ENCODE results near the gene ABTB2.
"Not testable (repeated sequence)": the region's sequence is repeated elsewhere in the genome, so short reads cannot be mapped to it uniquely, and the experiment has no call there.

The ABTB2 gene

GRCh38 chr11:34222030-34222429, 135.8 kb downstream of the ABTB2 start:
- in situ Hi-C loops (cut with MboI; ENCODE audit: low sequenced_read_pairs): no loop called here

DNA sequence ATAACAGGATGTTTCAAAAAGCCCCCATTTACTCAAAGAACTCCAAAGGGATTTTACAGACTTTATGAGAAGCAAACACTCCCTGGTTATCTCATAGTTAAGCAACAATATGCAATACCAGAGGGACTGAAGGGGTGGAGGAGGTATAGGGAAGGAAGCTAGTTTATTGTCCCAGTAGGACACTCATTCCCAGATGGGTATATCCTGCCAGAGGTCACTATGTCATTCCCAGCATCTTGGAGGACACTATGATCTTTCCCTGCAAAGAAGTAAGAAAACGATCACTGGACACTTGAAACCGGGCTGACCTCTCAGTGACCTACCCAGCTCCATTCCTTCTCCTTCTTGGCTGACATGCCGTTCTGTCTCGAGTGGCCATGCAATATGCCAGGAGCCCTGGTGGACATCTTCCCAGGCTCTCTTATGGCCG, 137.9 kb downstream of the ABTB2 start:
- in situ Hi-C loops (cut with MboI; ENCODE audit: low sequenced_read_pairs): no loop called here

GRCh38 chr11:34219279-34219678, 138.5 kb downstream of the ABTB2 start:
- in situ Hi-C loops (cut with MboI; ENCODE audit: low sequenced_read_pairs): no loop called here

DNA sequence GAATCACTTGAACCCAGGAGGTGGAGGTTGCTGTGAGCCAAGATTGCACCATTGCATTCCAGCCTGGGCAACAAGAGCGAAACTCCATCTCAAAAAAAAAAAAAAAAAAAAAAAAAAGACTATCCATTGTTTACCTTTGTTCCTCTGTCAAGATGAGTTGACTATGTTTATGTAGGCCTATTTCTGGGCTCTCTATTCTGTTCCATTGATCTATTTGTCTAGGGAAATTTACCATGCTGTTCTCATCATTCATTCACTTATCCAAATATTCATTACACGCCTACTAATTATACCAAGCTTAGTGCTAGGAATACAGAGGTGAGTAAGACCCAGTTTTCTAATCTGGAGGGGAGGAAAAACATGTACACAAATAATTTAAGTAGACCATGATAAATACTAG, 139.1 kb downstream of the ABTB2 start:
- in situ Hi-C loops (cut with MboI; ENCODE audit: low sequenced_read_pairs): not testable (repeated sequence)

DNA sequence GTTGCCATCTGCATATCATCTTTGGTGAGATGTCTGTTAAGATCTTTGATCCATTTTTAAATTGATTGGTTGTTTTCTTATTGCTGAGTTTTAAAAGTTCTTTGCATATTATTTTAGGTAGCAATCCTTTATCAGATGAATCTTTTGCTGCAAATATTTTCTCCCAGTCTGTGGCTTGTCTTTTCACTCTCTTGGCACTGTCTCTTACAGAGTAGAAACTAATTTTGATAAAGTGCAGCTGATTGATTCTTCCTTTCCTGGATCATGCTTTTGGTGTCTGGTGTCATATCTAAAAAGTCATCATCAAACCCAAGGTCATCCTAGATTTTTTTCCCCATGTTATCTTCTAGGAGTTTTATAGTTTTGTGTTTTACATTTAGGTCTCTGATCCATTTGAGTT, 139.7 kb downstream of the ABTB2 start:
- in situ Hi-C loops (cut with MboI; ENCODE audit: low sequenced_read_pairs): no loop called here

DNA sequence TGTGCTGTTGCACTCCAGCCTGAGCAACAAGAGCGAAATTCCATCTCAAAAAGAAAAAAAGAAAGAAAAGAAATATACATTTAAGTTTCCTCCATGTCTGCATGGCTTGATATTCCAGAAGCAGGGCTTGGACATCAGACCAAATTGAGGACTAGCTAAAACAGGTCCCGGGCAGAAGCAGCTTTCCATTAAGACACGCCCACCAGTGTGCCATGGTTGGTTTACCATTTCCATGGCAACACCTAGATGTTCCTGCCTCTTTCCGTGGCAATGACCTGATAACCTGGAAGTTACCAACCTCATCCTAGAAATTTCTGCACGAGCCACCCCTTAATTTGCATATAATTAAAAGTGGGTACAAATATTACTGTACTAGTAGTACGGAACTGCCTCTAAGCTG, 141.1 kb downstream of the ABTB2 start:
- in situ Hi-C loops (cut with MboI; ENCODE audit: low sequenced_read_pairs): no loop called here

DNA sequence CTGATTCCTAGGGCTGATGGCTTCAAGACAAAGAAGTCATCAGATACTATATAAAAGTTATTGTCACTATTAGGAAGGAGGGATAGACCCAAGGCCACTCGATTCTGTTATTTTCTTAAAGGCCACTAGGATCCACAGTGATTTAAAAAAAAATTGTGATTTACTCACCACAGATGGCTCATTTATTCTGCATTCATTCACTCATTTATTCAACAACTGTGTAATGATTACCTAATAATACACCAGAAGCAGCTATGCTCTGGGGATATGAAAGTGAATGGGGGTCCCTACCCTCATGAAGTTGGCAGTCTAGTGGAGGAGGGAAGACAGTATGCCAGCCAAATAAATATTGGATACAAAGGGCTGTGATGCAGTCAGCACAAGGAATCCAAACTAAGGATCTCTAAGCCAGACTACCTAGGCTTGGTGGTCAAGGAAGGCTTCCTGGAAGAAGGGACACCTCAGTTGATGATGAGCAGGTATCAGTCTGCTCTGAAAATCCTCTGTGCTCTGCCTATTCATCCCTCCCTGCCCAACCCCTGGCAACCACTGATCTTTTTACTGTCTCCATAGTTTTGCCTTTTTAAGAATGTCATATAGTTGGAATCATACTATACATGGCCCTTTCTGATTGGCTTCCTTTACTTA, 141.9 kb downstream of the ABTB2 start:
- in situ Hi-C loops (cut with MboI; ENCODE audit: low sequenced_read_pairs): no loop called here

DNA sequence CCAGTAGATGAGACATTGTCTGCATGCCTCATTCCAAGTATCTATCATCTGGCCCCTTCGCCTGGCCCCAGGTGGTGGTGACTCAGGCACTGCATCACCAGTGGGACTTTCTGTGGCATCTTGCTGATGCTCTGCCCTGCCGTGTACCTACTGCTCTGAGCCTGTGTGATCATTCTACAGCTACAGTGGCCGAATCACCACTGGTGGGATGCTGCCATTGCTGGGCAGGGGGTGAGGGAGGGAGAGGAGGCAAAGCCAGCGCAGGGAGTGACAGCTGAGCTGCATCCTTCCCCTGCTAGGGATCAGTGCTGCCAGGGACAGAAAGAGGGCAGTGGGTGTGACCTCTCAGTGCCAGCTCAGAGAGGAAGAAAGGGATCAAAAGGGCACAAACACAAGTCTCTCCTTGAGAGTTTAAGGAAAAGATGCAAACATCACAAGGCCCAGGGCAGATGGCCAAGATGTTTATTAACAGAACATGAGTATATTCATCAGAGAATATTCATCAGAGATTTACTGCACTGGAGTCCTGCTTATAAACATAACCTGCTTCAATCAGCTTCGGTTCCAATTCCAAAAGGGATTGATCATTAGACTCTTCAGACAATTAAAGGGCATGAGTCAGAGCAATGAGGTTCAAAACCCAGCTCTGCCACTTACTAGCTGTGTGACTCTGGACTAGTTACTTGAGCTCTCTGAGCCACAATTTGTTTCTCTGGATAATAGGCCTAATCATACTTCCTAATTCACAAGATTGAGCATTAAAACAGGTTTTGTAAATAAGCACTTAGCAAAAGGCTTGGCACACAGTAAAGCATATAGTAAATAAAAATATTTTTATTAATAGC, 142.6 kb downstream of the ABTB2 start:
- in situ Hi-C loops (cut with MboI; ENCODE audit: low sequenced_read_pairs): no loop called here

DNA sequence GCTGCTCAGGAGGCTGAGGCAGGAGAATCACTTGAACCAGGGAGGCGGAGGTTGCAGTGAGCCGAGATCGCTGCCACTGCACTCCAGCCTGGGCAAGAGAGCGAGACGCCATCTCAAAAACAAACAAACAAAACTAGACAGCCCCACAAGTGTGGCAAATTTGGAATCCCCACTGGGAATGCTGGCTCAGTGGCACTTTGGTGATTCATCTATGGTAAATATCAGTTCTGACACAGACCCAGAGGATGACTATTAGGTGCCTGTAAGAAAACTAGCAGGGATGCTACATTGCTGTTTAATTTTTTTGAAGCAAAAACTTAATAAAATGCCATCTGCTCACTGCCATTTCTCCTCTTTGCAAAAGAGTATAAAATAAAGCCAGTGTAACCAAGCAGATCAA, 144.4 kb downstream of the ABTB2 start:
- in situ Hi-C loops (cut with MboI; ENCODE audit: low sequenced_read_pairs): no loop called here

- in situ Hi-C loops (cut with MboI; ENCODE audit: low sequenced_read_pairs): no loop called here
These were observed 145.2 kb downstream of the ABTB2 start for GRCh38 chr11:34212566-34212965.

DNA sequence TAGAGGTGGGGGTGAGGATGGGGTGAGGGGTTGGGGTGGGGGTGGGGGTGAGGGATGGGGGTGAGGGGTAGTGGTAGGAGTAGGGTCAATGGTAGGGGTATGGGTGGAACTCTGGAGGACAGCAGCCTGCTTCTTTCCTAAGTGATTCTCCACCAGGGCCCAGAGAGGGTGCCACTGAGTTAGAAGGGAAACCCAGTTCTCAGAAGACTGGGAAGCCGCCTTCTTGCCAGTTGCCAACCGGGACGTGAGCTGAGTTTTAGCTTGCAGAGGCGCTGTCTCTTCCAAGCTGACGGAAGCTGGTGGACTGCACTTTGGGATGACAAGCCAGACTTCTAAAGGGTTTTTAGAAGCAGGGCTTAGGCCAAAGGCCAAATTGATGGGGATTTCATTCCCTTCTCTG, 148.0 kb downstream of the ABTB2 start:
- in situ Hi-C loops (cut with MboI; ENCODE audit: low sequenced_read_pairs): no loop called here

DNA sequence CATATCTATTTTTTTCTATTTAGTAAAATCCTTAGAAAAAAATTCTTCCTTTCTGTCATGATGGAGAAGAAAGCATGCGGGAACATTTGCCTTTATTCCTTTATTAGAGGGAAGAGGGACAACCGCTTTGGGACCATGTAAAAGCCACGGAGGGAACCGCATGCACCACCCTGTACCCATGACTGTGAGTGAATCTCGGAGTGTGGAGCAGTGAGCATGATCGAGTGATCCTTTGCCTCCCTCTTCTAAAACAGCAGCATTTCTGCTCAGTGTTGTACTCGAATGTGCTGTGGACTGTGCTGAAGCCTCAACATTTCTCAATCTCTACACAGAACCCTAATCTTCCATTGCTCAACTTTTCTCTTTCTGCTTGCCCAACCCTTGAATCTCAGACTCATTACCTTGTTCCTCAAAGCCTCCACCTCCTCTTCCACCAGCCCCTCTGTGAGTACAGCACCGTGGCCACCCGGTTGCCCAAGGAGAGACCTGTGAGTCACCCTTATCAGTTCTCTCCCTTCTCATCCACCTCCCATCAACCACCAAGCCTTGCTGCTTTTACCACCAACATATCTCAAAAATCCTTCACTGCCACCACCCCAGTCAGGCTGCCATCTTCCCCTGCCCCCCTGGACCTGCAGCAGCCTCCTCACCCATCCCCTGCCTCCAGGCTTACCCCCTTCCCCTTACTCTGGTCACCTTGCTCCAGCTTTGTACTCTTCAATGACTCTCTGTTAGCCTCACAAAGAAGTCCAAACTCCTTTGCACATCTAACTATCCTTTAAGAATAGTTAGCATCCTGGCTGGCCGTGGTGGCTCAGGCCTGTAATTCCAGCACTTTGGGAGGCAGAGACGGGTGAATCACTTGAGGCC, 149.3 kb downstream of the ABTB2 start:
- in situ Hi-C loops (cut with MboI; ENCODE audit: low sequenced_read_pairs): no loop called here

- in situ Hi-C loops (cut with MboI; ENCODE audit: low sequenced_read_pairs): no loop called here
These were observed 150.2 kb downstream of the ABTB2 start for GRCh38 chr11:34207487-34208180.

DNA sequence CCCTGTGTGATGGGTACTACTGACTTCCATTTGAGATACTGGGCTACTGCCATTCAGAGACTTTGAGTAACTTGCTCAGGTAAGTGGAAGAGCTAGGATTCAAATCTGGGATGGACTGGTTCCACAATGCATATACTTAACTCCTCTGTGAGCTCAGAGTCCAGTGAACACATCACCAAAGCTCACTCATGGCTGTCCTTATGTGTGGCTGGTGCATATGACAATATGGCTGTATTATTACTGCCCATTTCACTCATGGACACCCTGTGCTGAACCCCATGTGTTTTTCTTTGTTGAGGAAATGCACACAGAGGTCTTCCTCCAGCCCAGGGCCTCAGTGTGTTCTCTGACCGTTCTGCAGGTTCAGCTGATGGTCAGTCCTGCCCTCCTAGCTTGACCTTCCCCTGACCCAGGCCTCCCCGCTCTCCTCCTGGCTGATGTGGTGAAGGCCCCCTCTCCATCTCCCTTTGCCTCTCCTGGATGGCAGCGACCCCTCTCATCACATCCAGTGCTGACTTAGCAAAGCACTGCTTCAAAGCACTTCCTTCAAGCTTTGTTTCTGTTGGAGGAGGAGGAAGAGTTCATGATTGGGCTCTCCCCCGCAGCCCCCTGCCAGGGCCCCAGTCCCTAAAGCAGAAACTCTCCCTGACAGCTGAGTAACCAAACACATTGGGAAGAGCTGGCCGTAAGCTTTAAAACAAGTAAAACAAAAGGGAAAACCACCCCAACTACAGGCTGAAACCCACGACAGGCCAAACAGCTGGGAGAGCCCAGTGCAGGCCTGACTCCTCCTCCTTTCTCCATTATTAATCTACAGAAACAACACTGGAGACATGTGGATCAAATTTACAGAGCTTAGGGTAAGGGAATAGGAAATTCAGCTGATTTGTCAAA, 151.2 kb downstream of the ABTB2 start:
- in situ Hi-C loops (cut with MboI; ENCODE audit: low sequenced_read_pairs): no loop called here

DNA sequence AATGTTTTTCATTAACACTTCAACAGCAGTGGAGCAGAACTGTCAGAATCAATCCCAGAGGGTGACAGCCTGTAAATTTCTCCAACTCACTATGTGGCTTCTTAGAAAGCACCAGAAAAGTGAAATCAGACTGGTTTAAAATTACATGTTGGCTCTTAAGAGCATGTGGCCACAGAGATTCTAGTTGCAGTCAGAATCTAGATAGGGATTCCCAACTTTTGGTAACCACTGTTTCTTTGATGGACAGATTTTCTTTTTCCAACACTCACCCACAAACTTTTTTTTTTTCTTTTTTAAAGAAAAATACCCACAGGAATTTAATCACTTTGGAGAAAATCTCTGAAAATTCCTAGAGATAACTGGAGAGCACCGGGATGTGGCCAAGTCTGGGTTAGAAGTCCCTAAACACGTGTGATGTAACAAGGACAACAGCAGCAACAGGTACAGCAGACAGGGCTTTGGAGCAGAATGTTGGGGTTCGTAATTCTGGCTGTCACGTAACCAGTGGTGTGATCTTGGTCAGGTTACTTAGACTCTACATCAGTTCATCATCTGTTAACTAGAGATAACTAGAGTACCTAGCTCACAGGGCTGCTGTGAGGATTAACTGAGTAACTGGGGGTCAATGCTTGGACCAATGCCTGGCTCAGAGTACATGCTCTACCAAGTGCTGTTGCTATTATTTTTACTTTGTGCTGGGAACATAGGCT, 152.3 kb downstream of the ABTB2 start:
- in situ Hi-C loops (cut with MboI; ENCODE audit: low sequenced_read_pairs): no loop called here

- in situ Hi-C loops (cut with MboI; ENCODE audit: low sequenced_read_pairs): no loop called here
These were observed 153.2 kb downstream of the ABTB2 start for GRCh38 chr11:34204396-34205279.

DNA sequence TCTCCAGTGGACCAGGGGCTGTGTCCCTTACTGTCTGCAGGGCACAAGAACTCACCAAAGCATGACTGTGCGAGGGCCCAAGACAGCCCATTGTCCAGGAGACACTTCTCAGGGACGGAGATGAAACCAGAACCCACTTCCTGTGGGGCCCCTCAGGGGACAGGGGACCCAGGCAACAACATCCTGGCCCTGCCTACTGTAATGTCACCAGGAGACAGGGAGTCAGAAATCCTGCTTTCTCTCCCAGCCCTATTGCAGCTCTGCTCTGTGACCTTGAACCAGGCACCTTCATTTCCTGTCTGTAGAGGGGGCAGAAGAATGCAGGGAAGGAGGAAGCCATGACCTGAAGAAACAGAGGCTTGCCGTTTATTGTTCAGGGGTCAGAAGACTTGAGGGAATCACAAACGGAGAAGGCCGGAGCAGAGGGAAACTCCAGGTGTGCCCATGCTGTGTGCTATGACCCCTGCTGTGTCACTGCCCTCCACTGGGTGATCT, 154.4 kb downstream of the ABTB2 start:
- in situ Hi-C loops (cut with MboI; ENCODE audit: low sequenced_read_pairs): no loop called here

- in situ Hi-C loops (cut with MboI; ENCODE audit: low sequenced_read_pairs): no loop called here
These were observed 156.7 kb downstream of the ABTB2 start for GRCh38 chr11:34201129-34201528.
